Suprapubic skin (tissue), 3 donors: ENCODE results near the gene FOXJ1.

ENCODE experiments used
- EP300 ChIP-seq: sonication (generic); formaldehyde crosslinking; IDR thresholded peaks from one replicate; pipeline ENCODE4 v1.6.1; 2017; ENCODE audit warnings: antibody characterized with exemption
- POLR2A ChIP-seq, 2 donors: fragments of 450-650 bp; IDR thresholded peaks; one replicate each; pipeline ENCODE4 v1.6.1; 2017; ENCODE audit warnings: antibody characterized with exemption in 2 of 2, mild to moderate bottlenecking in 2 of 2, moderate library complexity in 2 of 2
- TF ChIP-seq, protein P1 (sequence below), 2 donors: fragments of 200-600 bp in 1 of 2; fragments of 450-650 bp in 1 of 2; sonication (generic) in 1 of 2; IDR thresholded peaks; one replicate each; pipeline ENCODE4 v1.5.1; 2016 to 2019; ENCODE audit warnings: antibody characterized with exemption in 2 of 2, mild to moderate bottlenecking in 1 of 2, moderate library complexity in 1 of 2

- TF ChIP-seq, protein P1, sequence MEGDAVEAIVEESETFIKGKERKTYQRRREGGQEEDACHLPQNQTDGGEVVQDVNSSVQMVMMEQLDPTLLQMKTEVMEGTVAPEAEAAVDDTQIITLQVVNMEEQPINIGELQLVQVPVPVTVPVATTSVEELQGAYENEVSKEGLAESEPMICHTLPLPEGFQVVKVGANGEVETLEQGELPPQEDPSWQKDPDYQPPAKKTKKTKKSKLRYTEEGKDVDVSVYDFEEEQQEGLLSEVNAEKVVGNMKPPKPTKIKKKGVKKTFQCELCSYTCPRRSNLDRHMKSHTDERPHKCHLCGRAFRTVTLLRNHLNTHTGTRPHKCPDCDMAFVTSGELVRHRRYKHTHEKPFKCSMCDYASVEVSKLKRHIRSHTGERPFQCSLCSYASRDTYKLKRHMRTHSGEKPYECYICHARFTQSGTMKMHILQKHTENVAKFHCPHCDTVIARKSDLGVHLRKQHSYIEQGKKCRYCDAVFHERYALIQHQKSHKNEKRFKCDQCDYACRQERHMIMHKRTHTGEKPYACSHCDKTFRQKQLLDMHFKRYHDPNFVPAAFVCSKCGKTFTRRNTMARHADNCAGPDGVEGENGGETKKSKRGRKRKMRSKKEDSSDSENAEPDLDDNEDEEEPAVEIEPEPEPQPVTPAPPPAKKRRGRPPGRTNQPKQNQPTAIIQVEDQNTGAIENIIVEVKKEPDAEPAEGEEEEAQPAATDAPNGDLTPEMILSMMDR (IDR thresholded peaks at IDR 0.05) = no peak
- no peak for TF ChIP-seq EP300
- TF ChIP-seq POLR2A (IDR thresholded peaks at IDR 0.05) = no peak
Measured at GRCh38 chr17:76153202-76153601, 12.2 kb upstream of the FOXJ1 start.
